ENCODE results near the gene TALDO1. TPM values are rescaled to one million over a fixed set of nuclear protein-coding genes. Genes with fewer than 3 reads are reported as not detected.
A peak's percentile ranks its signal among the peaks of the same experiment; 100 is the strongest.

Gene TALDO1
- total and polyA plus RNA-seq, 2 of the 8 experiments (the other 6 are each of a cell fraction or from before 2014, with no cell fraction given): 265 to 308 TPM

- H3K23ac ChIP-seq (ENCODE audit: insufficient read length): no peak overlapping the region
- H3K14ac ChIP-seq (ENCODE audit: insufficient read length): no peak overlapping the region
- H3K18ac ChIP-seq (ENCODE audit: extremely low read depth, low read length): no peak overlapping the region
- no peak overlapping the region for H2BK5ac ChIP-seq (ENCODE audit: low read depth, low read length)
- peaks cover 4 to 21% (median 15%) of the 10 kb centered on the region in 4 experiments; a peak in 7 of 8 replicates for H3K36me3 ChIP-seq (ENCODE audit: control insufficient read depth in 2 of 4, insufficient read depth in 4 of 4, low read length in 3 of 4)
- H2BK12ac ChIP-seq (ENCODE audit: low read depth, low read length): no peak overlapping the region
- TF ChIP-seq TCF12 (IDR thresholded peaks at IDR 0.05; ENCODE audit: low read depth, low read length) (no peak), EZH2 (IDR thresholded peaks at IDR 0.05; ENCODE audit: low read depth, low read length, severe bottlenecking) (no peak), E2F6 (IDR thresholded peaks at IDR 0.05) (no peak), CHD2 (IDR thresholded peaks at IDR 0.05; ENCODE audit: low read length) (no peak), CTBP2 (IDR thresholded peaks at IDR 0.05; ENCODE audit: borderline replicate concordance, insufficient read depth, insufficient read length, low read length) (no peak), NANOG (IDR thresholded peaks at IDR 0.05; ENCODE audit: insufficient read depth, low read depth, low read length, poor library complexity, severe bottlenecking) (no peak), MAX (IDR thresholded peaks at IDR 0.05) (no peak)
- H3K79me2 ChIP-seq (ENCODE audit: control insufficient read depth in 1 of 2, insufficient read depth in 2 of 2, low read length in 2 of 2): peaks cover 7 to 43% of the 10 kb centered on the region in 2 experiments; a peak in 3 of 4 replicates
- H4K20me1 ChIP-seq (replicated peaks in 1 of 2; ENCODE audit: control insufficient read depth in 1 of 2, insufficient read depth in 2 of 2, low read length in 2 of 2): peaks cover 16 to 27% of the 10 kb centered on the region in 2 experiments
- H3K4me3 ChIP-seq (ENCODE audit: extremely low read depth in 1 of 4, insufficient read depth in 2 of 4, low read depth in 3 of 4, low read length in 4 of 4): no peak overlapping the region
- no peak overlapping the region for H3K27ac ChIP-seq (ENCODE audit: low read depth, low read length)
- no peaks in the 10 kb centered on the region for H3K27me3 ChIP-seq (replicated peaks in 1 of 4; ENCODE audit: control insufficient read depth in 3 of 4, extremely low read depth in 1 of 4, insufficient read depth in 3 of 4, low read length in 3 of 4)
- no peak for FAIRE-seq
- H3K9ac ChIP-seq (replicated peaks in 1 of 4; ENCODE audit: extremely low read depth in 1 of 4, low read depth in 3 of 4, low read length in 3 of 4): peak overlapping the region in 1 of 4 experiments; percentile 36; a peak in 2 of 7 replicates
- WGBS, 2 experiments (ENCODE audit: extremely low coverage in 1 of 2, insufficient coverage in 1 of 2, insufficient read length in 1 of 2, insufficient replicate concordance in 2 of 2, low coverage in 1 of 2, low lambda C conversion rate in 2 of 2, missing lambda C conversion rate in 1 of 2): 94% methylated on average over 5 of the region's 5 CpGs; no CpG with 5 or more reads in 1 of the 2 experiments
- no peak overlapping the region; the same call in 1 of the 2 replicates for H4K8ac ChIP-seq (ENCODE audit: extremely low read depth, insufficient read depth, low read length)
- no peak overlapping the region for H4K5ac ChIP-seq (ENCODE audit: insufficient read length, low read depth, low read length)
- H3K79me1 ChIP-seq (ENCODE audit: low read depth, low read length): 0 out of 2 replicates have a peak, but pooled peaks cover 6% of the 10 kb centered on the region
- no peaks in the 10 kb centered on the region for H3K9me3 ChIP-seq (ENCODE audit: insufficient read depth in 2 of 2, low read depth in 1 of 2, low read length in 1 of 2)
- no peak overlapping the region for H2BK20ac ChIP-seq (ENCODE audit: low read length)
- DNase-seq (ENCODE audit: low read depth in 1 of 2, low spot score in 2 of 2): no peak
- H2AFZ ChIP-seq (ENCODE audit: low read length): no peak overlapping the region
- no peak overlapping the region for H4K91ac ChIP-seq (replicated peaks; ENCODE audit: insufficient read length, low read length)
- no peak overlapping the region for H2BK15ac ChIP-seq (ENCODE audit: low read length)
- ChIA-PET CTCF (ENCODE audit: partially characterized antibody) (interaction anchor here (0.6 to 1.2 kb wide), 4 partner anchors 8 to 16 kb away, joined by 3 to 4 read pairs (median 4); partner anchors contain the start of gene CEND1), POLR2A (ENCODE audit: partially characterized antibody) (interaction anchor here (0.7 to 35.3 kb wide), 5 partner anchors 18 to 49 kb away, joined by 3 to 636 read pairs (median 3); partner anchors contain the start of gene TALDO1)
- no peak overlapping the region for H2BK120ac ChIP-seq (replicated peaks; ENCODE audit: low read depth, low read length)
- peaks cover 13% of the 10 kb centered on the region; the same call in 1 of the 2 replicates for H3K23me2 ChIP-seq (ENCODE audit: low read depth, low read length)
- no peak overlapping the region for H3K4ac ChIP-seq (replicated peaks; ENCODE audit: insufficient read length, low read depth, low read length)
- peaks cover 0 to 15% (median 7%) of the 10 kb centered on the region in 4 experiments; a peak in 6 of 7 replicates for H3K4me1 ChIP-seq (replicated peaks in 1 of 4; ENCODE audit: control insufficient read depth in 3 of 4, insufficient read depth in 4 of 4, low read length in 3 of 4)
- H2AK5ac ChIP-seq (ENCODE audit: low read depth, low read length): no peak overlapping the region
- H3K56ac ChIP-seq (replicated peaks; ENCODE audit: insufficient read length, low read depth, low read length): no peak overlapping the region
- no peak overlapping the region for H3K4me2 ChIP-seq (ENCODE audit: insufficient read depth in 1 of 2, low read depth in 2 of 2, low read length in 2 of 2)
These were observed 26.2 kb downstream of the TALDO1 start for GRCh38 chr11:773425-773824.

Data from H1 (cell line).